ENCODE data around the gene EDRF1.

Gene EDRF1

GRCh38 chr10:125691160-125691981, 28.1 kb upstream of the EDRF1 start (continued):
- TF ChIP-seq ATF2 (tag by site-specific recombination; IDR thresholded peaks at IDR 0.05; ENCODE audit: low read depth) (no peak), ZNF776 (tag by site-specific recombination; IDR thresholded peaks at IDR 0.05; ENCODE audit: borderline replicate concordance) (no peak), ZNF311 (tag by site-specific recombination; IDR thresholded peaks at IDR 0.05; ENCODE audit: borderline replicate concordance) (no peak), KLF7 (tag by site-specific recombination; IDR thresholded peaks at IDR 0.05; ENCODE audit: borderline replicate concordance) (no peak), ZNF184 (tag by site-specific recombination; IDR thresholded peaks at IDR 0.05) (0 out of 2 replicates have a peak, but pooled peaks have one; percentile 59), ZBTB1 (tag by site-specific recombination; IDR thresholded peaks at IDR 0.05) (no peak; the same call in 1 of the 2 replicates), PRDM2 (tag by site-specific recombination; IDR thresholded peaks at IDR 0.05; ENCODE audit: borderline replicate concordance) (no peak), ZNF658 (tag by site-specific recombination; IDR thresholded peaks at IDR 0.05) (no peak), GLI2 (tag by site-specific recombination; IDR thresholded peaks at IDR 0.05; ENCODE audit: borderline replicate concordance, low read depth) (0 out of 2 replicates have a peak, but pooled peaks have one; percentile 8), HIC1 (tag by site-specific recombination; IDR thresholded peaks at IDR 0.05) (peak; percentile 91), BCL11A (tag by site-specific recombination; IDR thresholded peaks at IDR 0.05; ENCODE audit: low read depth) (peak; percentile 41; the same call in 1 of the 2 replicates), ZNF449 (tag by site-specific recombination; IDR thresholded peaks at IDR 0.05) (no peak), ZBTB11 (tag by site-specific recombination; conservative IDR thresholded peaks at IDR 0.05; ENCODE audit: low read depth) (no peak), ZNF426 (tag by site-specific recombination; IDR thresholded peaks at IDR 0.05) (no peak), RBAK (tag by site-specific recombination; IDR thresholded peaks at IDR 0.05) (no peak), INSM2 (tag by site-specific recombination; IDR thresholded peaks at IDR 0.05) (peak; percentile 68; the same call in 1 of the 2 replicates), ZBTB21 (tag by site-specific recombination; IDR thresholded peaks at IDR 0.05) (peak; percentile 61), SP7 (tag by site-specific recombination; IDR thresholded peaks at IDR 0.05) (peak; percentile 87), YY2 (tag by site-specific recombination; IDR thresholded peaks at IDR 0.05) (no peak), GLIS2 (tag by site-specific recombination; IDR thresholded peaks at IDR 0.05) (peak; percentile 56; the same call in 1 of the 2 replicates), ZNF157 (tag by site-specific recombination; IDR thresholded peaks at IDR 0.05) (no peak), ZNF37A (tag by site-specific recombination; IDR thresholded peaks at IDR 0.05) (no peak)

All from HEK293 (cell line).